WTC11 (cell line): Measurements from ENCODE around the gene C10orf105. TPM values are rescaled to one million over a fixed set of nuclear protein-coding genes. Genes with fewer than 3 reads are reported as not detected.

Source experiments
- ATAC-seq: fragments of 200-7000 bp; cut with Tn5 transposase; 2 replicates; pipeline ENCODE4 v1.10.0; 2021; ENCODE audit warnings: mild to moderate bottlenecking, moderate library complexity
- CTCF ChIA-PET: fragments of 300-600 bp; sonication (Branson Sonifier 250); formaldehyde crosslinking; loops from one replicate; lab custom pipeline; 2021; ENCODE audit warnings: antibody characterized with exemption; lab: Charles Lee
- POLR2A ChIA-PET: fragments of 350-600 bp; sonication (Branson Sonifier 250); formaldehyde crosslinking; loops from one replicate; lab custom pipeline; 2021; ENCODE audit warnings: antibody characterized with exemption; lab: Charles Lee
- DNase-seq: peaks from one replicate; pipeline ENCODE4 v3.0.0; 2021; ENCODE audit warnings: low spot score
- H3K27ac Mint-ChIP-seq: 2 replicates; pipeline ENCODE4 v1.8.0; 2021; ENCODE audit warnings: mixed read lengths
- H3K27me3 Mint-ChIP-seq: 2 replicates; pipeline ENCODE4 v1.8.0; 2021; ENCODE audit warnings: low read depth, mild to moderate bottlenecking, moderate library complexity, mixed read lengths
- H3K36me3 Mint-ChIP-seq: 2 replicates; pipeline ENCODE4 v1.8.0; 2021; ENCODE audit warnings: mixed read lengths
- H3K4me1 Mint-ChIP-seq: 2 replicates; pipeline ENCODE4 v1.8.0; 2022; ENCODE audit warnings: mixed read lengths
- H3K4me3 Mint-ChIP-seq: 2 replicates; pipeline ENCODE4 v1.8.0; 2021; ENCODE audit warnings: mild to moderate bottlenecking, moderate library complexity, mixed read lengths
- H3K9me3 Mint-ChIP-seq: 2 replicates; pipeline ENCODE4 v1.8.0; 2021; ENCODE audit warnings: mixed read lengths
- ATF1 ChIP-seq: sonication (generic); formaldehyde crosslinking; IDR thresholded peaks from 2 replicates; pipeline ENCODE4 v1.8.1; 2023; ENCODE audit warnings: mild to moderate bottlenecking, moderate library complexity, missing genetic modification reagents
- CREM ChIP-seq: sonication (generic); formaldehyde crosslinking; IDR thresholded peaks from 2 replicates; pipeline ENCODE4 v1.8.1; 2022; ENCODE audit warnings: mild to moderate bottlenecking, missing genetic modification reagents, moderate library complexity
- ETV6 ChIP-seq: sonication (generic); formaldehyde crosslinking; IDR thresholded peaks from 2 replicates; pipeline ENCODE4 v1.8.1; 2022; ENCODE audit warnings: mild to moderate bottlenecking, missing genetic modification reagents
- GABPB1 ChIP-seq: sonication (generic); formaldehyde crosslinking; IDR thresholded peaks from 2 replicates; pipeline ENCODE4 v1.8.1; 2023; ENCODE audit warnings: mild to moderate bottlenecking, missing genetic modification reagents
- IRF2 ChIP-seq: sonication (generic); formaldehyde crosslinking; IDR thresholded peaks from 2 replicates; pipeline ENCODE4 v1.8.0; 2022; ENCODE audit warnings: low read depth, missing genetic modification reagents, borderline replicate concordance
- JAZF1 ChIP-seq: fragments of 250-450 bp; sonication (Bioruptor Pico); IDR thresholded peaks from 2 replicates; pipeline ENCODE4 v1.9.0; 2021; ENCODE audit warnings: moderate library complexity, mild to moderate bottlenecking, inconsistent platforms
- JUN ChIP-seq: sonication (generic); formaldehyde crosslinking; IDR thresholded peaks from 2 replicates; pipeline ENCODE4 v1.8.0; 2023; ENCODE audit warnings: mild to moderate bottlenecking, missing genetic modification reagents
- NFATC4 ChIP-seq: fragments of 250-450 bp; sonication (Bioruptor Pico); IDR thresholded peaks from 2 replicates; pipeline ENCODE4 v1.9.0; 2021; ENCODE audit warnings: mild to moderate bottlenecking
- NFE2L1 ChIP-seq: sonication (generic); formaldehyde crosslinking; IDR thresholded peaks from 2 replicates; pipeline ENCODE4 v1.8.1; 2023; ENCODE audit warnings: missing genetic modification reagents
- NFYB ChIP-seq: sonication (generic); formaldehyde crosslinking; conservative IDR thresholded peaks from 2 replicates; pipeline ENCODE4 v1.8.0; 2022; ENCODE audit warnings: low read depth, missing genetic modification reagents
- PRRX2 ChIP-seq: fragments of 250-450 bp; sonication (Bioruptor Pico); IDR thresholded peaks from 2 replicates; pipeline ENCODE4 v1.8.0; 2021; ENCODE audit warnings: mild to moderate bottlenecking
- RELA ChIP-seq: sonication (generic); formaldehyde crosslinking; IDR thresholded peaks from 2 replicates; pipeline ENCODE4 v1.8.1; 2022; ENCODE audit warnings: missing genetic modification reagents, mild to moderate bottlenecking, borderline replicate concordance
- SP1 ChIP-seq: sonication (generic); formaldehyde crosslinking; conservative IDR thresholded peaks from 2 replicates; pipeline ENCODE4 v1.8.1; 2022; ENCODE audit warnings: missing genetic modification reagents
- TCF7 ChIP-seq: sonication (generic); formaldehyde crosslinking; IDR thresholded peaks from 2 replicates; pipeline ENCODE4 v1.8.0; 2022; ENCODE audit warnings: mild to moderate bottlenecking, low read depth, missing genetic modification reagents, moderate library complexity
- TP53 ChIP-seq: sonication (generic); formaldehyde crosslinking; IDR thresholded peaks from 2 replicates; pipeline ENCODE4 v1.8.1; 2023; ENCODE audit warnings: mild to moderate bottlenecking, missing genetic modification reagents
- ZNF138 ChIP-seq: sonication (generic); formaldehyde crosslinking; conservative IDR thresholded peaks from 2 replicates; pipeline ENCODE4 v1.8.1; 2022; ENCODE audit warnings: mild to moderate bottlenecking, moderate library complexity, missing genetic modification reagents
- total RNA-seq: library from RNA; stranded (reverse); gene quantifications from 3 replicates; pipeline ENCODE4 v1.2.3, GENCODE V29; 2021
- TF ChIP-seq, protein P1 (sequence below): sonication (generic); formaldehyde crosslinking; IDR thresholded peaks from 2 replicates; pipeline ENCODE4 v1.8.0; 2022; ENCODE audit warnings: mild to moderate bottlenecking, missing genetic modification reagents
- TF ChIP-seq, protein P2 (sequence below): sonication (generic); formaldehyde crosslinking; IDR thresholded peaks from 2 replicates; pipeline ENCODE4 v1.8.1; 2023; ENCODE audit warnings: mild to moderate bottlenecking, missing genetic modification reagents, moderate library complexity
- TF ChIP-seq, protein P3 (sequence below): sonication (generic); formaldehyde crosslinking; IDR thresholded peaks from 2 replicates; pipeline ENCODE4 v1.8.1; 2023; ENCODE audit warnings: mild to moderate bottlenecking, missing genetic modification reagents
- TF ChIP-seq, protein P4 (sequence below): sonication (generic); formaldehyde crosslinking; conservative IDR thresholded peaks from 2 replicates; pipeline ENCODE4 v1.8.1; 2022; ENCODE audit warnings: mild to moderate bottlenecking, missing genetic modification reagents
- TF ChIP-seq, protein P5 (sequence below): sonication (generic); formaldehyde crosslinking; IDR thresholded peaks from 2 replicates; pipeline ENCODE4 v1.8.1; 2023; ENCODE audit warnings: mild to moderate bottlenecking, moderate library complexity, missing genetic modification reagents
- TF ChIP-seq, protein P6 (sequence below): sonication (generic); formaldehyde crosslinking; IDR thresholded peaks from 2 replicates; pipeline ENCODE4 v1.8.1; 2022; ENCODE audit warnings: missing genetic modification reagents, borderline replicate concordance
- TF ChIP-seq, protein P7 (sequence below): sonication (generic); formaldehyde crosslinking; IDR thresholded peaks from 2 replicates; pipeline ENCODE4 v1.8.1; 2022; ENCODE audit warnings: mild to moderate bottlenecking, moderate library complexity, missing genetic modification reagents

C10orf105 gene
- total RNA-seq, 1 experiment from 2014 or later, result 0.48 TPM

DNA sequence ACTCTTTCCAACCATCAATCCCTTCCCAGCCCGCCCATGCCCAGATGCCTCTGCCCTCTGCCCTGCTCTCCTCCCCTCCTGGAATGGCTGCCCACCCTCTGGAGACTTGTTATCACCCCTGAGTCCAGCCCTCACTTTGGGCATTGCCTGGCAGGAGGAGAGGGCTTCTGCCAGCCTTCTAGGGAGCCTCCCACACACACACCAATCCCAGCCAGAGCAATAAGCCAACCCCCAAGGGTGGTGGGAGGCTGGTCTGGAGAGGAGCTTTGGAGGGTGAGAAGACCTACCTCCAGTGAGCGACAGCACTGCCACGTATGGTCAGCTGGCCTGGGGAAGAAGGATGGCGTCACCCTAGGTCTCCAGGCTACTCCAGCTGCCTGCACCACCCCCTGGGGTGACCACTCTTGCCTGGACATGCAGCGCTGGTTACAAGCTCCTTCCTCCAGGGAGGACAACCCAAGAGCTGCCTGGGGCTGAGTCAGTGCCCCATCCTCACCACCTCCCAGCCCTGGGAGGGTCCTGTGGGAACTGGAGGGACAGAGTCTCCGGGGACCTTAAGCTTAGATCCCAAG is 8.4 kb downstream of the C10orf105 start (continued):
- TF ChIP-seq ATF1 (CRISPR knock-in tag), result no peak
- no peak for TF ChIP-seq NFYB (CRISPR knock-in tag)
- no peak for TF ChIP-seq NFATC4 (CRISPR knock-in tag)

DNA sequence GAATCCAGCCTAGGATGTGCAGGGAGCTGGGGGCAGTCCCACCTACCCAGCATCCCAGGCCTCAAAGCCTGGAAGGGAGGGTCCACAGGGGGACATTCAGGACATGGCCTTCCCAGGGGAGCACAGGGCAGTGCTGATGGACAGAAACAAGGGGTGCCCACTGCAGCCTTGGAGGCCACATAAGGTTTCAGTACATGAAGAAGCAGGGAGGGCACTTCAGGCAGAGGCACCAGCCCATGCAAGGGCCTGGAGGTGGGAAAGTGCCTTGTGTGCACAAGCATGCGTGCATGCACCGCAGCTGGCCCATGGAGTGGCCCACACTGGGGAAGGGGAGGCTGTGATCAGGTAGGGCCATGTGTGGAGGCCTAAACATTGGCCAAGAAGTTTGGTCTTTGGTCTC is 9.1 kb downstream of the C10orf105 start:
- Mint-ChIP-seq H3K4me3 (no peak overlapping the region), H3K27ac (no peak overlapping the region), H3K36me3 (no peaks in the 10 kb centered on the region), H3K27me3 (no peaks in the 10 kb centered on the region; the same call in 1 of the 2 replicates), H3K4me1 (peaks cover 11% of the 10 kb centered on the region), H3K9me3 (no peaks in the 10 kb centered on the region)
- ATAC-seq (no peak), DNase-seq (no peak)
- ChIA-PET POLR2A (no interaction called here), CTCF (interaction anchor here (4.6 kb wide), 1 partner anchor 13 kb away, joined by 34 read pairs; no protein-coding TSS in a partner anchor)
- TF ChIP-seq, protein P1, sequence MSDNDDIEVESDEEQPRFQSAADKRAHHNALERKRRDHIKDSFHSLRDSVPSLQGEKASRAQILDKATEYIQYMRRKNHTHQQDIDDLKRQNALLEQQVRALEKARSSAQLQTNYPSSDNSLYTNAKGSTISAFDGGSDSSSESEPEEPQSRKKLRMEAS (CRISPR knock-in tag), result no peak
- TF ChIP-seq ZNF138 (CRISPR knock-in tag) (no peak), NFE2L1 (CRISPR knock-in tag) (no peak), IRF2 (CRISPR knock-in tag) (no peak), SP1 (no peak), PRRX2 (CRISPR knock-in tag) (no peak), JUN (CRISPR knock-in tag) (no peak)

DNA sequence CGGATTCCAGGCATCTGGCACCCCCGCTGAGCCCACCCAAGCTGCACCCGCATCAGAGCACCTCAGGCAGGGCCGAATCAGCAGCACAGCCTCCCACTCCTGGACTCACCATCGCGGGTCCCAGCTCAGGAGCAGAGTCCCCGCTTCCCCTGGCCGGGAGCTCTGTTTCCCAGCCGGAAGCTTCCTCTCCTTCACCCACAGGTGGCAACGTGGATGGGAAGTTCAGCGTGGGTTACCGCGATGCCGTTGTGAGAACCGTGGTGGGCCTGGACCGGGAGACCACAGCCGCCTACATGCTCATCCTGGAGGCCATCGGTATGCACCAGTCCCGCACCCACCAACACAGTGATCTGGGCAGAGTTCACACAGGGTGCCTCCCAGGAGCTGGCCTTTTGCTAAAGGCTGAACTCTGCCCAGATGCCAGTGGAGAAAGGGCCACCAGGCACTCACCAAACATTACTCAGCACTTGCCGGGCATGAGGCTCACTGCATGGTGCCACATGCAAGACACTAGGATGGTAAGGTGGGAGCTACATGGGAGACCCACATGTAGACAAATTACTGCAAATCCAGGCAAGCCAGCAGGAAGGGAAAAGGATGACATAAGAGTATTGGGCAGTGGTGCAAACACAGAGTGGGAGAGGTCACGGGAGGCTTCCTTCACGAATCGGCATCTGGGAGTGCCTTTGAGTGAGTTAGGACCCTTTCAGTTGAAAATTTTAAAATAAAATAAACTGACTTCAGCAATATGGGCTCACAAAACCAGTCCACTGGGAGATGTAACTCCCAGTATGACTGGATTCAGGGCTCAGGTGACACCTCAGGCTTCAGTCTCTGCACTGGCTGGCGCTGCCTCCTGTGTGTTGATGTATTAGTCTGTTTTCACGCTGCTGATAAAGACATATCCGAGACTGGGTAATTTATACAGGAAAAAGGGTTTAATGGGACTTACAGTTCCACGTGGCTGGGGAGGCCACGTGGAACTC is 10.4 kb downstream of the C10orf105 start:
- Mint-ChIP-seq H3K9me3 (no peaks in the 10 kb centered on the region), H3K4me3 (no peak overlapping the region), H3K27ac (peak overlapping the region; percentile 31; the same call in 1 of the 2 replicates), H3K27me3 (no peaks in the 10 kb centered on the region; the same call in 1 of the 2 replicates), H3K36me3 (no peaks in the 10 kb centered on the region)
- CTCF ChIA-PET, result interaction anchor here (0.6 to 5.9 kb wide), 55 partner anchors 10 to 405 kb away, joined by 3 to 158 read pairs (median 7); partner anchors contain the start of genes C10orf105, CDH23, SLC29A3 and VSIR
- POLR2A ChIA-PET, result interaction anchor here (1.0 kb wide), 1 partner anchor 37 kb away, joined by 3 read pairs; no protein-coding TSS in a partner anchor
- no peak for ATAC-seq
- TF ChIP-seq TCF7 (CRISPR knock-in tag) (no peak), RELA (CRISPR knock-in tag) (no peak), ETV6 (no peak), TP53 (CRISPR knock-in tag) (no peak), JAZF1 (CRISPR knock-in tag) (no peak), GABPB1 (CRISPR knock-in tag) (no peak), CREM (CRISPR knock-in tag) (no peak), SP1 (no peak)
- TF ChIP-seq, protein P2, sequence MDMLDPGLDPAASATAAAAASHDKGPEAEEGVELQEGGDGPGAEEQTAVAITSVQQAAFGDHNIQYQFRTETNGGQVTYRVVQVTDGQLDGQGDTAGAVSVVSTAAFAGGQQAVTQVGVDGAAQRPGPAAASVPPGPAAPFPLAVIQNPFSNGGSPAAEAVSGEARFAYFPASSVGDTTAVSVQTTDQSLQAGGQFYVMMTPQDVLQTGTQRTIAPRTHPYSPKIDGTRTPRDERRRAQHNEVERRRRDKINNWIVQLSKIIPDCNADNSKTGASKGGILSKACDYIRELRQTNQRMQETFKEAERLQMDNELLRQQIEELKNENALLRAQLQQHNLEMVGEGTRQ (CRISPR knock-in tag), result no peak
- TF ChIP-seq, protein P3, sequence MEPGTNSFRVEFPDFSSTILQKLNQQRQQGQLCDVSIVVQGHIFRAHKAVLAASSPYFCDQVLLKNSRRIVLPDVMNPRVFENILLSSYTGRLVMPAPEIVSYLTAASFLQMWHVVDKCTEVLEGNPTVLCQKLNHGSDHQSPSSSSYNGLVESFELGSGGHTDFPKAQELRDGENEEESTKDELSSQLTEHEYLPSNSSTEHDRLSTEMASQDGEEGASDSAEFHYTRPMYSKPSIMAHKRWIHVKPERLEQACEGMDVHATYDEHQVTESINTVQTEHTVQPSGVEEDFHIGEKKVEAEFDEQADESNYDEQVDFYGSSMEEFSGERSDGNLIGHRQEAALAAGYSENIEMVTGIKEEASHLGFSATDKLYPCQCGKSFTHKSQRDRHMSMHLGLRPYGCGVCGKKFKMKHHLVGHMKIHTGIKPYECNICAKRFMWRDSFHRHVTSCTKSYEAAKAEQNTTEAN (CRISPR knock-in tag), result no peak
- TF ChIP-seq, protein P4, sequence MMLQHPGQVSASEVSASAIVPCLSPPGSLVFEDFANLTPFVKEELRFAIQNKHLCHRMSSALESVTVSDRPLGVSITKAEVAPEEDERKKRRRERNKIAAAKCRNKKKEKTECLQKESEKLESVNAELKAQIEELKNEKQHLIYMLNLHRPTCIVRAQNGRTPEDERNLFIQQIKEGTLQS, result no peak
- TF ChIP-seq, protein P5, sequence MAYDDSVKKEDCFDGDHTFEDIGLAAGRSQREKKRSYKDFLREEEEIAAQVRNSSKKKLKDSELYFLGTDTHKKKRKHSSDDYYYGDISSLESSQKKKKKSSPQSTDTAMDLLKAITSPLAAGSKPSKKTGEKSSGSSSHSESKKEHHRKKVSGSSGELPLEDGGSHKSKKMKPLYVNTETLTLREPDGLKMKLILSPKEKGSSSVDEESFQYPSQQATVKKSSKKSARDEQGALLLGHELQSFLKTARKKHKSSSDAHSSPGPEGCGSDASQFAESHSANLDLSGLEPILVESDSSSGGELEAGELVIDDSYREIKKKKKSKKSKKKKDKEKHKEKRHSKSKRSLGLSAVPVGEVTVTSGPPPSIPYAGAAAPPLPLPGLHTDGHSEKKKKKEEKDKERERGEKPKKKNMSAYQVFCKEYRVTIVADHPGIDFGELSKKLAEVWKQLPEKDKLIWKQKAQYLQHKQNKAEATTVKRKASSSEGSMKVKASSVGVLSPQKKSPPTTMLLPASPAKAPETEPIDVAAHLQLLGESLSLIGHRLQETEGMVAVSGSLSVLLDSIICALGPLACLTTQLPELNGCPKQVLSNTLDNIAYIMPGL (CRISPR knock-in tag), result no peak
- TF ChIP-seq, protein P6, sequence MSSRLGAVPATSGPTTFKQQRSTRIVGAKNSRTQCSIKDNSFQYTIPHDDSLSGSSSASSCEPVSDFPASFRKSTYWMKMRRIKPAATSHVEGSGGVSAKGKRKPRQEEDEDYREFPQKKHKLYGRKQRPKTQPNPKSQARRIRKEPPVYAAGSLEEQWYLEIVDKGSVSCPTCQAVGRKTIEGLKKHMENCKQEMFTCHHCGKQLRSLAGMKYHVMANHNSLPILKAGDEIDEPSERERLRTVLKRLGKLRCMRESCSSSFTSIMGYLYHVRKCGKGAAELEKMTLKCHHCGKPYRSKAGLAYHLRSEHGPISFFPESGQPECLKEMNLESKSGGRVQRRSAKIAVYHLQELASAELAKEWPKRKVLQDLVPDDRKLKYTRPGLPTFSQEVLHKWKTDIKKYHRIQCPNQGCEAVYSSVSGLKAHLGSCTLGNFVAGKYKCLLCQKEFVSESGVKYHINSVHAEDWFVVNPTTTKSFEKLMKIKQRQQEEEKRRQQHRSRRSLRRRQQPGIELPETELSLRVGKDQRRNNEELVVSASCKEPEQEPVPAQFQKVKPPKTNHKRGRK, result no peak
- TF ChIP-seq, protein P7, sequence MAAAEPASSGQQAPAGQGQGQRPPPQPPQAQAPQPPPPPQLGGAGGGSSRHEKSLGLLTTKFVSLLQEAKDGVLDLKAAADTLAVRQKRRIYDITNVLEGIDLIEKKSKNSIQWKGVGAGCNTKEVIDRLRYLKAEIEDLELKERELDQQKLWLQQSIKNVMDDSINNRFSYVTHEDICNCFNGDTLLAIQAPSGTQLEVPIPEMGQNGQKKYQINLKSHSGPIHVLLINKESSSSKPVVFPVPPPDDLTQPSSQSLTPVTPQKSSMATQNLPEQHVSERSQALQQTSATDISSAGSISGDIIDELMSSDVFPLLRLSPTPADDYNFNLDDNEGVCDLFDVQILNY (CRISPR knock-in tag), result no peak
- TF ChIP-seq, all 79 proteins: peak for 0
- DNase-seq, result no peak
- H3K4me1 Mint-ChIP-seq, result peaks cover 11% of the 10 kb centered on the region
